Measurements from ENCODE around the gene LMNB1.

The LMNB1 gene

DNA sequence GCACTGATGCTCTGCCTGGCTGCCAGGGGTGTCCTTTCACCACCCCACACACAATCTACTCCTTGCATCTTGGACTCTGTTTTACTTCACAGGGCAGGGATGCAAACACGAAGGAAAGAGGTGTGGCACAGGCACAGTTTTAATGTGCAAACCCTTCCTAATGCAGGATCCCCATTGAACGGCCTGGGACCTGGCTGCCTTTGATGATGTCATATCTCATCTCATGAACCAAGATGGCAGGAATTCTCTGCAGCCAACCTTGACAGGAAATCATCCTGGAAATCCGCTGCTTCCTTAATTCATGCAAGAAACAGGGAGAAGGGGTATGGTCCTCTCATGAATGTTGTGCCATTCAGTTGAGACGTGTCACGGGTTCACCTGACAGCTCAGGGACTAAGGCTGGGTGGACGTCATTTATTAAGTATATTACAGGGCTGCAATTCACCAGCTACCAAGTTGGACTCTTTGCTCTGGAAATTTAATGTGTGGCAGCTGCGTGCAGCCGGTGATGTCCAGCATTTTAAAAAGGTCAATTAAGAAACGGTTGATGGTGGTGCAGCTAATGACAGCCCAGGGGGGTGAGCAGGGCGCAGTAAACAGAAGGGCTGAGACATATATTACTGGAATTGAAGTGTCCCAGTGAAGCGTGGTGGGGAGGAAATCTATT is 91.5 kb downstream of the LMNB1 start:
- CTCF ChIA-PET = interaction anchor here (0.5 kb wide), 1 partner anchor 45 kb away, joined by 3 read pairs; no protein-coding TSS in a partner anchor
- POLR2A ChIA-PET = no interaction called here
- Histone ChIP-seq H3K27ac (ENCODE audit: extremely low read depth, low read depth, low read length) (no peak overlapping the region), H3K4me3 (ENCODE audit: low read depth, low read length) (no peak overlapping the region), H3K9me3 (ENCODE audit: control insufficient read depth, insufficient read depth, low read depth, low read length) (no peaks in the 10 kb centered on the region), H3K4me1 (ENCODE audit: control insufficient read depth, insufficient read depth, low read length) (no peaks in the 10 kb centered on the region), H3K36me3 (ENCODE audit: control insufficient read depth in 2 of 2, insufficient read depth in 1 of 2, low read length in 2 of 2) (no peaks in the 10 kb centered on the region)
- TF ChIP-seq, protein P1, sequence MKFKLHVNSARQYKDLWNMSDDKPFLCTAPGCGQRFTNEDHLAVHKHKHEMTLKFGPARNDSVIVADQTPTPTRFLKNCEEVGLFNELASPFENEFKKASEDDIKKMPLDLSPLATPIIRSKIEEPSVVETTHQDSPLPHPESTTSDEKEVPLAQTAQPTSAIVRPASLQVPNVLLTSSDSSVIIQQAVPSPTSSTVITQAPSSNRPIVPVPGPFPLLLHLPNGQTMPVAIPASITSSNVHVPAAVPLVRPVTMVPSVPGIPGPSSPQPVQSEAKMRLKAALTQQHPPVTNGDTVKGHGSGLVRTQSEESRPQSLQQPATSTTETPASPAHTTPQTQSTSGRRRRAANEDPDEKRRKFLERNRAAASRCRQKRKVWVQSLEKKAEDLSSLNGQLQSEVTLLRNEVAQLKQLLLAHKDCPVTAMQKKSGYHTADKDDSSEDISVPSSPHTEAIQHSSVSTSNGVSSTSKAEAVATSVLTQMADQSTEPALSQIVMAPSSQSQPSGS (tag by site-specific recombination; IDR thresholded peaks at IDR 0.05; ENCODE audit: low read depth) = peak; percentile 82
- no peak for TF ChIP-seq ZNF266 (tag by site-specific recombination; IDR thresholded peaks at IDR 0.05; ENCODE audit: low read depth)

DNA sequence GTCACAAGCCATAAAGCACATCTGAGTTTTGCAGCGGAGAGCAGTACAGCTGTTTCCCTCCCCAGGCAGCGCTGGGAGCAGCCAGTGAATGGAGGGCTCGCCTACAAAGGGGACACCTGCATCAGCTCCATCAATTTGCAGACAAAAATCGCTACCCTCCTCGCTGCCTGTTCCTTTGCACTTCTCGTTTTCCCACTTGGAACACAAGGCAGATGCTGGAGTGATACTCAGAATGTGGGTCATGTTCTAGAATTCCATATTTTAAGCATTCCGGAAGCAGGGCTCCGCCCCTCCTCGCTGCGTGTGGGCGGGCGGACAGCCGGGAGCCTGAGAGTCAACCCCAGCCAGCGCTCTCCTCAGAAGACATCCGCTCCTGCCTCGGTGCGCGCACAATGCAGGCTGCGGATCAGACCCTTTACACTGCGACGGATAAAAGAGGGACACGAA is 92.1 kb downstream of the LMNB1 start:
- Histone ChIP-seq H3K9me3 (ENCODE audit: control insufficient read depth, insufficient read depth, low read depth, low read length) (no peaks in the 10 kb centered on the region), H3K4me3 (ENCODE audit: low read depth, low read length) (no peak overlapping the region)
- POLR2A ChIA-PET = no interaction called here

DNA sequence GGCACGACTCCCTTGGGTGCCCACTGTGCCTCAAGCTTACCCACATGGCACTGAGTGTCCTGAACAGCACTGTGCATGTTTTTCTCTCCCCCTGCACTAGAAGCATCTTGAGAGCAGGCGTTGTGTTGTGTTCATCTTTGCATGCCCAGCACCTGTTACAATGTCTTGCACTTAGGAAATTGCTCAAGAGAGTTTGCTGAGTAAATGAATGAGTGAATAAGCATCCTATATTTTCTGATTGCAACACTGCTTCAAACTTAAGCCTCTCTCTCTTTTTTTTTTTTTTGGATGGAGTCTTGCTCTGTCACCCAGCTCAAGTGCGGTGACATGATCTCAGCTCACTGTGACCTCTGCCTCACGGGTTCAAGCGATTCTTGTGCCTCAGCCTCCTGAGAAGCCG is 94.5 kb downstream of the LMNB1 start:
- Histone ChIP-seq H3K4me3 (ENCODE audit: low read depth, low read length) (no peak overlapping the region), H3K9me3 (ENCODE audit: control insufficient read depth, insufficient read depth, low read depth, low read length) (no peaks in the 10 kb centered on the region), H3K4me1 (ENCODE audit: control insufficient read depth, insufficient read depth, low read length) (peaks cover 14% of the 10 kb centered on the region), H3K27ac (ENCODE audit: extremely low read depth, low read depth, low read length) (no peak overlapping the region), H3K36me3 (ENCODE audit: control insufficient read depth in 2 of 2, insufficient read depth in 1 of 2, low read length in 2 of 2) (no peaks in the 10 kb centered on the region)
- ChIA-PET CTCF (no interaction called here), POLR2A (interaction anchor here (0.7 kb wide), 1 partner anchor 448 kb away, joined by 3 read pairs; the partner anchor contains the start of gene GRAMD2B)
- no peak for TF ChIP-seq BCL11B (tag by site-specific recombination; IDR thresholded peaks at IDR 0.05; ENCODE audit: low read depth)
- TF ChIP-seq EGR2 (tag by site-specific recombination; IDR thresholded peaks at IDR 0.05; ENCODE audit: low read depth) = no peak
- TF ChIP-seq ZNF501 (tag by site-specific recombination; IDR thresholded peaks at IDR 0.05) = no peak
- TF ChIP-seq ZIC2 (tag by site-specific recombination; IDR thresholded peaks at IDR 0.05) = no peak
- TF ChIP-seq ZNF473 (tag by site-specific recombination; IDR thresholded peaks at IDR 0.05) = no peak
- TF ChIP-seq, protein P2, sequence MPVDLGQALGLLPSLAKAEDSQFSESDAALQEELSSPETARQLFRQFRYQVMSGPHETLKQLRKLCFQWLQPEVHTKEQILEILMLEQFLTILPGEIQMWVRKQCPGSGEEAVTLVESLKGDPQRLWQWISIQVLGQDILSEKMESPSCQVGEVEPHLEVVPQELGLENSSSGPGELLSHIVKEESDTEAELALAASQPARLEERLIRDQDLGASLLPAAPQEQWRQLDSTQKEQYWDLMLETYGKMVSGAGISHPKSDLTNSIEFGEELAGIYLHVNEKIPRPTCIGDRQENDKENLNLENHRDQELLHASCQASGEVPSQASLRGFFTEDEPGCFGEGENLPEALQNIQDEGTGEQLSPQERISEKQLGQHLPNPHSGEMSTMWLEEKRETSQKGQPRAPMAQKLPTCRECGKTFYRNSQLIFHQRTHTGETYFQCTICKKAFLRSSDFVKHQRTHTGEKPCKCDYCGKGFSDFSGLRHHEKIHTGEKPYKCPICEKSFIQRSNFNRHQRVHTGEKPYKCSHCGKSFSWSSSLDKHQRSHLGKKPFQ (tag by site-specific recombination; IDR thresholded peaks at IDR 0.05) = no peak
- no peak for TF ChIP-seq ZNF416 (tag by site-specific recombination; IDR thresholded peaks at IDR 0.05)
- no peak for TF ChIP-seq ZNF792 (tag by site-specific recombination; IDR thresholded peaks at IDR 0.05)
- TF ChIP-seq ZNF571 (tag by site-specific recombination; IDR thresholded peaks at IDR 0.05) = no peak

More for the DNA sequence above, 92.1 kb downstream of the LMNB1 start:
- TF ChIP-seq ZNF600 (tag by site-specific recombination; IDR thresholded peaks at IDR 0.05) = 0 out of 2 replicates have a peak, but pooled peaks have one; percentile 26
- TF ChIP-seq, protein P3, sequence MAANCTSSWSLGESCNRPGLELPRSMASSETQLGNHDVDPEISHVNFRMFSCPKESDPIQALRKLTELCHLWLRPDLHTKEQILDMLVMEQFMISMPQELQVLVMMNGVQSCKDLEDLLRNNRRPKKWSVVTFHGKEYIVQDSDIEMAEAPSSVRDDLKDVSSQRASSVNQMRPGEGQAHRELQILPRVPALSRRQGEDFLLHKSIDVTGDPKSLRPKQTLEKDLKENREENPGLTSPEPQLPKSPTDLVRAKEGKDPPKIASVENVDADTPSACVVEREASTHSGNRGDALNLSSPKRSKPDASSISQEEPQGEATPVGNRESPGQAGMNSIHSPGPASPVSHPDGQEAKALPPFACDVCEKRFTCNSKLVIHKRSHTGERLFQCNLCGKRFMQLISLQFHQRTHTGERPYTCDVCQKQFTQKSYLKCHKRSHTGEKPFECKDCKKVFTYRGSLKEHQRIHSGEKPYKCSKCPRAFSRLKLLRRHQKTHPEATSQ (tag by site-specific recombination; IDR thresholded peaks at IDR 0.05) = no peak
- CTCF ChIA-PET = no interaction called here
- Histone ChIP-seq H3K36me3 (ENCODE audit: control insufficient read depth in 2 of 2, insufficient read depth in 1 of 2, low read length in 2 of 2) (no peaks in the 10 kb centered on the region), H3K27ac (ENCODE audit: extremely low read depth, low read depth, low read length) (no peak overlapping the region), H3K4me1 (ENCODE audit: control insufficient read depth, insufficient read depth, low read length) (no peaks in the 10 kb centered on the region)
